Chondrocyte (in vitro differentiated cells): Measurements from ENCODE around the gene IREB2. TPM values are rescaled to one million over a fixed set of nuclear protein-coding genes. Genes with fewer than 3 reads are reported as not detected.

Experiments
- DNase-seq: peaks from one replicate; pipeline ENCODE4 v3.0.0; 2021; ENCODE audit warnings: mixed read lengths, low spot score
- H3K27ac Mint-ChIP-seq: one replicate; pipeline ENCODE4 v1.8.0; 2021; ENCODE audit warnings: mild to moderate bottlenecking, moderate library complexity, mixed read lengths; ENCODE audit not compliant: unreplicated experiment
- H3K27me3 Mint-ChIP-seq: 2 replicates; pipeline ENCODE4 v1.8.0; 2021; ENCODE audit warnings: low read depth, mixed read lengths
- H3K36me3 Mint-ChIP-seq: 2 replicates; pipeline ENCODE4 v1.8.0; 2021; ENCODE audit warnings: low read depth, mixed read lengths
- H3K4me1 Mint-ChIP-seq: 2 replicates; pipeline ENCODE4 v1.8.0; 2021; ENCODE audit warnings: low read depth, mild to moderate bottlenecking, mixed read lengths
- H3K4me3 Mint-ChIP-seq: one replicate; pipeline ENCODE4 v1.8.0; 2021; ENCODE audit warnings: mild to moderate bottlenecking, moderate library complexity, mixed read lengths; ENCODE audit not compliant: unreplicated experiment
- H3K9me3 Mint-ChIP-seq: 2 replicates; pipeline ENCODE4 v1.8.0; 2021; ENCODE audit warnings: low read depth, mixed read lengths
- CTCF ChIP-seq: fragments of 200-600 bp; sonication (generic); IDR thresholded peaks from 2 replicates; pipeline ENCODE4 v1.5.0; 2021; ENCODE audit warnings: antibody characterized with exemption, mild to moderate bottlenecking, moderate library complexity
- total RNA-seq: library from RNA; stranded (reverse); gene quantifications from 3 replicates; pipeline ENCODE4 v1.2.1, GENCODE V29; 2021

The IREB2 gene
- total RNA-seq, 1 donor from 2014 or later = 56.1 TPM

DNA sequence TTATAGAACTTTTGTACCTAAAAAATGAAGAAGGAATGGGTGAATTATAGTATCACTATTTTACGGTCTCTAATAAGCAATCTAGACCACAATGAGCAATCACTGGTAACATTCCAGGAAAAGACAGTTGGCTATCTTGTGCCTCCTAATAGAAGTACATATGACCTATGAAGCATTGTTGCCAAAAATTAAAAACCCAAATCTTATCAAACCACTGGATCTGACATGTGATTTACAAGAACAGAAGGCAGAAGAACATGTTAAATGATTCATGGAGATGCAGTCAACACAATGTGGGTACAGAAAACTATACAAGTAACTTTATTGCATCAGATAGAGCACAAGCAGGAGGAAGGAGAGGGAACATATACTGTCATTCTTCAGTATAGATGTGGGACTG, 54.9 kb downstream of the IREB2 start:
- no peaks in the 10 kb centered on the region for H3K27me3 Mint-ChIP-seq
- H3K4me3 Mint-ChIP-seq = no peak overlapping the region
- peaks cover 46% of the 10 kb centered on the region for H3K36me3 Mint-ChIP-seq
- H3K9me3 Mint-ChIP-seq = no peaks in the 10 kb centered on the region
- peak overlapping the region; percentile 45 for H3K27ac Mint-ChIP-seq
- H3K4me1 Mint-ChIP-seq = peaks cover 2% of the 10 kb centered on the region
- DNase-seq = no peak
- TF ChIP-seq CTCF = no peak

- no peaks in the 10 kb centered on the region for H3K27me3 Mint-ChIP-seq
- peaks cover 27% of the 10 kb centered on the region for H3K36me3 Mint-ChIP-seq
- no peak for TF ChIP-seq CTCF
- H3K9me3 Mint-ChIP-seq = peaks cover 5% of the 10 kb centered on the region
- no peak overlapping the region for H3K4me3 Mint-ChIP-seq
- DNase-seq = no peak
- H3K4me1 Mint-ChIP-seq = peaks cover 6% of the 10 kb centered on the region
- H3K27ac Mint-ChIP-seq = no peak overlapping the region
Measured at GRCh38 chr15:78501857-78502256, 63.8 kb downstream of the IREB2 start.

- peaks cover 5% of the 10 kb centered on the region for H3K9me3 Mint-ChIP-seq
- TF ChIP-seq CTCF = no peak
- H3K4me1 Mint-ChIP-seq = peaks cover 9% of the 10 kb centered on the region
- no peak overlapping the region for H3K4me3 Mint-ChIP-seq
- no peak overlapping the region for H3K27ac Mint-ChIP-seq
- H3K36me3 Mint-ChIP-seq = peaks cover 22% of the 10 kb centered on the region
- no peak for DNase-seq
- no peaks in the 10 kb centered on the region for H3K27me3 Mint-ChIP-seq
Measured at GRCh38 chr15:78502641-78503040, 64.6 kb downstream of the IREB2 start.

DNA sequence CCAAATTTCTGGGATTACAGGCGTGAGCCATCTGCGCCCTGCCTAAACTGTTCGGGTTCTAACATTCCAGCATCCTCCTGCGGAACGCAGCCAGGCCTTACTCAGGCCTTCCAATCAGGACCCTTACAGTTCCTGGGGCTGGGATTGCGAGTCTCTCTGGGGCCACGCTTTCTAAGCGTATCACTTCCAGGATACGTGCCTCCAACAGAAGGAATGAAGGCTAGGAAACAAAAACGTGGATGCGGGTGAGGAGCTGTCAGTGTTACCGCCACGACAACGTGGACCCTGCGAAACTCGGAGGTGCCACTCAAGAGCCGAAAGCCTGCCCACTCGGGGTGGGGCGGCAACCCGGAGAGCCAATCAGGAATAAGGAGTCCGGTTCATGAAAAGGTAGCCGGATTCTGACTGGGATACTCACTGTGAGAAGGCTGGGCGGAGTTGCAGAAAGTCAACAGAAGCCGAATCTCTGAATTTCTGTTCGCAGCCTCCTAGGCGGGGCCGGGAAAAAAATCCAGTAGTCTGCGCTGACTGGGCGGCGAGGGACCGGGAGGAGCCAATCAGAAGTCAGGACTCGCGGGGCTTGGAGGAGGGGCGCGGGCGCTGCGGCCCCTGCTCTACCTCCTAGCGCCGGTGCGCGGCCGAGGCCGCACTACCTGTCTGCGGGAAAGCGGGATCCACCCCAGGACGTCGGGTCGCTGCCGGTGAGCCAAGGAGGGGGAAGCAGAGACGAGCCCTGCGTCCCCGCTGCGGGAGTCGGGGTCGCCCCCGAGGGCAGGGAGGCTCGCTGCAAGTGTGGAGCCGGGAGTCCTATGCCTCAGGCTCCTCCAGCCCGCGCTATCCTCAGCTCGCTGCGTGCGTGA, 69.2 kb downstream of the IREB2 start, which contains the start of gene HYKK:
Gene HYKK (plus strand): TSS at position 607 of the 860 bp plus-strand sequence. CDS start 5,512 bp downstream, outside the sequence.
- Mint-ChIP-seq H3K4me1 (peaks cover 15% of the 10 kb centered on the region), H3K27ac (peak within 1 kb of the TSS; percentile 92), H3K36me3 (no peaks in the 10 kb centered on the region), H3K4me3 (peak within 1 kb of the TSS; percentile 83), H3K9me3 (no peaks in the 10 kb centered on the region), H3K27me3 (no peaks in the 10 kb centered on the region)
- peak; percentile 97 for DNase-seq
- peak; percentile 39 for TF ChIP-seq CTCF

DNA sequence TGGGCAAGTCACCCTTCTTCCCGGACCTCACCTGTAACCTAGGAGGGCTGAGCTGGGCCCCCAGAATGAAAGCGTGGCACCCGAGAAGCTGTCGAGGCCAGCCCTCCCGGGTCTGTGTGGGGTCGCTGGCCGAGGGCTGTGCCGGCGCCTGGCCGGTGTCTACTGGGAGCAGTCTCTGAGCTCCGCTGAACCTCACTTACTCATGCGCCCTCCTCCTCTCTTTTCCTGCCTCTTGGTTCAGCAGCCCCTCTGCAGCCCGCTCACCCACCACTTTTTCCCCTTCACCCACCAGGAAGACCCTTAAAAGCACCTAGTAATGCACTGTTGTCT, 69.8 kb downstream of the IREB2 start:
- peak overlapping the region; percentile 61 for H3K27ac Mint-ChIP-seq

More for the DNA sequence above, 69.8 kb downstream of the IREB2 start:
- Mint-ChIP-seq H3K36me3 (no peaks in the 10 kb centered on the region), H3K4me3 (peak overlapping the region; percentile 83), H3K4me1 (peaks cover 15% of the 10 kb centered on the region), H3K9me3 (no peaks in the 10 kb centered on the region), H3K27me3 (no peaks in the 10 kb centered on the region)
- no peak for TF ChIP-seq CTCF
- no peak for DNase-seq
